ENCODE measurements around the gene TCHP. TPM values are rescaled to one million over a fixed set of nuclear protein-coding genes. Genes with fewer than 3 reads are reported as not detected.
A peak's percentile ranks its signal among the peaks of the same experiment; 100 is the strongest.

The TCHP gene
- total and polyA plus RNA-seq, 2 of the 13 experiments (the other 11 are each of a cell fraction or from before 2014, with no cell fraction given): 6.7 to 12.2 TPM

DNA sequence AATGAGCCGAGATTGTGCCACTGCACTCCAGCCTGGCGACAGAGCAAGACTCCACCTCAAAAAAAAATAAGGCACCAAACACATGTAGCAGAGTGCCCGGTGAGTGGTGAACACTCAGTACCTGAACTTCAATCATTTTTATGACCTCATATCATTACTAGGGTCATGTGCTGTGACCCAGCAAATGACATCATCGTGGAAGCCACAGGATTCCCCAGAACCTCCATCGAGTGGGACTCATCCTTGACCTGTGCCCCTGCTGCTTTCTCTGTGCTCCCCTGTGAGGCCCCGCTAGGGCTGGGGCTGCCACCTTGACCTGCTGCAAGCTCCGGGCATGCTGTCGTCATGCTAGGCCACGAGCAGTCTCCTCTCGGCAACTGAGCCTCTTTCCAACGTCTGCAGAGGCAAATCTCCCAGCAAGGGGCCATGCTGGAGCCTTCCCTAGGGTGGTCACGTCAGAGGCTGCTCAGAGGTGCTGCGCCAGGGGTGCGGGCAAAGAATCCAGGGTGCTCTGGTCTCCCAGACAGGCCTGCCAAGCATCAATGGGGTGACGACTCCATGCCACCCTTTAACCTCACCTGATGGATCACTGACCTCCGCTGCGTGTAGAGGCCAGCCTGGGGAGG, 38.3 kb upstream of the TCHP start (continued):
- no peak for TF ChIP-seq RFX3 (CRISPR knock-in tag; IDR thresholded peaks at IDR 0.05)
- TF ChIP-seq NAIF1 (CRISPR knock-in tag; IDR thresholded peaks at IDR 0.05; ENCODE audit: borderline replicate concordance): no peak
- peak; percentile 59; the same call in 1 of the 2 replicates for TF ChIP-seq THAP11 (CRISPR knock-in tag; IDR thresholded peaks at IDR 0.05)
- no peak for TF ChIP-seq DR1 (CRISPR knock-in tag; IDR thresholded peaks at IDR 0.05)
- no peak for TF ChIP-seq ZNF776 (CRISPR knock-in tag; IDR thresholded peaks at IDR 0.05)
- TF ChIP-seq, protein P1, sequence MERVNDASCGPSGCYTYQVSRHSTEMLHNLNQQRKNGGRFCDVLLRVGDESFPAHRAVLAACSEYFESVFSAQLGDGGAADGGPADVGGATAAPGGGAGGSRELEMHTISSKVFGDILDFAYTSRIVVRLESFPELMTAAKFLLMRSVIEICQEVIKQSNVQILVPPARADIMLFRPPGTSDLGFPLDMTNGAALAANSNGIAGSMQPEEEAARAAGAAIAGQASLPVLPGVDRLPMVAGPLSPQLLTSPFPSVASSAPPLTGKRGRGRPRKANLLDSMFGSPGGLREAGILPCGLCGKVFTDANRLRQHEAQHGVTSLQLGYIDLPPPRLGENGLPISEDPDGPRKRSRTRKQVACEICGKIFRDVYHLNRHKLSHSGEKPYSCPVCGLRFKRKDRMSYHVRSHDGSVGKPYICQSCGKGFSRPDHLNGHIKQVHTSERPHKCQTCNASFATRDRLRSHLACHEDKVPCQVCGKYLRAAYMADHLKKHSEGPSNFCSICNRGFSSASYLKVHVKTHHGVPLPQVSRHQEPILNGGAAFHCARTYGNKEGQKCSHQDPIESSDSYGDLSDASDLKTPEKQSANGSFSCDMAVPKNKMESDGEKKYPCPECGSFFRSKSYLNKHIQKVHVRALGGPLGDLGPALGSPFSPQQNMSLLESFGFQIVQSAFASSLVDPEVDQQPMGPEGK (CRISPR knock-in tag; IDR thresholded peaks at IDR 0.05): peak; percentile 50; the same call in 1 of the 2 replicates
- TF ChIP-seq, protein P2, sequence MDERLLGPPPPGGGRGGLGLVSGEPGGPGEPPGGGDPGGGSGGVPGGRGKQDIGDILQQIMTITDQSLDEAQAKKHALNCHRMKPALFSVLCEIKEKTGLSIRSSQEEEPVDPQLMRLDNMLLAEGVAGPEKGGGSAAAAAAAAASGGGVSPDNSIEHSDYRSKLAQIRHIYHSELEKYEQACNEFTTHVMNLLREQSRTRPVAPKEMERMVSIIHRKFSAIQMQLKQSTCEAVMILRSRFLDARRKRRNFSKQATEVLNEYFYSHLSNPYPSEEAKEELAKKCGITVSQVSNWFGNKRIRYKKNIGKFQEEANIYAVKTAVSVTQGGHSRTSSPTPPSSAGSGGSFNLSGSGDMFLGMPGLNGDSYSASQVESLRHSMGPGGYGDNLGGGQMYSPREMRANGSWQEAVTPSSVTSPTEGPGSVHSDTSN (CRISPR knock-in tag; IDR thresholded peaks at IDR 0.05): no peak
- peak; percentile 73 for TF ChIP-seq BCL6 (CRISPR knock-in tag; IDR thresholded peaks at IDR 0.05)
- TF ChIP-seq RCOR2 (CRISPR knock-in tag; IDR thresholded peaks at IDR 0.05): 0 out of 2 replicates have a peak, but pooled peaks have one; percentile 31
- TF ChIP-seq, protein P3, sequence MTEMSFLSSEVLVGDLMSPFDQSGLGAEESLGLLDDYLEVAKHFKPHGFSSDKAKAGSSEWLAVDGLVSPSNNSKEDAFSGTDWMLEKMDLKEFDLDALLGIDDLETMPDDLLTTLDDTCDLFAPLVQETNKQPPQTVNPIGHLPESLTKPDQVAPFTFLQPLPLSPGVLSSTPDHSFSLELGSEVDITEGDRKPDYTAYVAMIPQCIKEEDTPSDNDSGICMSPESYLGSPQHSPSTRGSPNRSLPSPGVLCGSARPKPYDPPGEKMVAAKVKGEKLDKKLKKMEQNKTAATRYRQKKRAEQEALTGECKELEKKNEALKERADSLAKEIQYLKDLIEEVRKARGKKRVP (CRISPR knock-in tag; IDR thresholded peaks at IDR 0.05): peak in 1 of 2 experiments; percentile 99; a peak in 2 of 4 replicates
- TF ChIP-seq ZBTB38 (CRISPR knock-in tag; IDR thresholded peaks at IDR 0.05): peak; percentile 48; the same call in 1 of the 2 replicates
- TF ChIP-seq, protein P4, sequence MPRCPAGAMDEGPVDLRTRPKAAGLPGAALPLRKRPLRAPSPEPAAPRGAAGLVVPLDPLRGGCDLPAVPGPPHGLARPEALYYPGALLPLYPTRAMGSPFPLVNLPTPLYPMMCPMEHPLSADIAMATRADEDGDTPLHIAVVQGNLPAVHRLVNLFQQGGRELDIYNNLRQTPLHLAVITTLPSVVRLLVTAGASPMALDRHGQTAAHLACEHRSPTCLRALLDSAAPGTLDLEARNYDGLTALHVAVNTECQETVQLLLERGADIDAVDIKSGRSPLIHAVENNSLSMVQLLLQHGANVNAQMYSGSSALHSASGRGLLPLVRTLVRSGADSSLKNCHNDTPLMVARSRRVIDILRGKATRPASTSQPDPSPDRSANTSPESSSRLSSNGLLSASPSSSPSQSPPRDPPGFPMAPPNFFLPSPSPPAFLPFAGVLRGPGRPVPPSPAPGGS (CRISPR knock-in tag; IDR thresholded peaks at IDR 0.05): 0 out of 2 replicates have a peak, but pooled peaks have one; percentile 59
- TF ChIP-seq ZNF451 (CRISPR knock-in tag; IDR thresholded peaks at IDR 0.05): no peak
- TF ChIP-seq HNF4G (IDR thresholded peaks at IDR 0.05; ENCODE audit: borderline replicate concordance, low read depth, low read length): no peak
- TF ChIP-seq HNF4G (CRISPR knock-in tag; IDR thresholded peaks at IDR 0.05; ENCODE audit: borderline replicate concordance, low read depth): 0 out of 2 replicates have a peak, but pooled peaks have one; percentile 35
- 0 out of 2 replicates have a peak, but pooled peaks have one; percentile 17 for TF ChIP-seq ZNF230 (CRISPR knock-in tag; IDR thresholded peaks at IDR 0.05)
- TF ChIP-seq MEIS2 (CRISPR knock-in tag; IDR thresholded peaks at IDR 0.05): 0 out of 2 replicates have a peak, but pooled peaks have one; percentile 28
- 0 out of 2 replicates have a peak, but pooled peaks have one; percentile 12 for TF ChIP-seq ZNF331 (CRISPR knock-in tag; IDR thresholded peaks at IDR 0.05)
- TF ChIP-seq TRIM24 (CRISPR knock-in tag; IDR thresholded peaks at IDR 0.05): no peak
- peak; percentile 73 for TF ChIP-seq KDM6A (CRISPR knock-in tag; IDR thresholded peaks at IDR 0.05; ENCODE audit: low read depth)
- no peak for TF ChIP-seq ZNF670 (CRISPR knock-in tag; IDR thresholded peaks at IDR 0.05; ENCODE audit: borderline replicate concordance)
- TF ChIP-seq MED1 (CRISPR knock-in tag; IDR thresholded peaks at IDR 0.05): peak; percentile 91
- TF ChIP-seq SALL1 (CRISPR knock-in tag; IDR thresholded peaks at IDR 0.05): peak; percentile 85
- TF ChIP-seq ZFP62 (CRISPR knock-in tag; IDR thresholded peaks at IDR 0.05): no peak
- no peak for TF ChIP-seq ZNF564 (CRISPR knock-in tag; IDR thresholded peaks at IDR 0.05)
- TF ChIP-seq SOX6 (IDR thresholded peaks at IDR 0.05): no peak
- TF ChIP-seq SOX6 (CRISPR knock-in tag; IDR thresholded peaks at IDR 0.05): peak; percentile 70
- TF ChIP-seq NKX3-1 (CRISPR knock-in tag; IDR thresholded peaks at IDR 0.05): no peak

Data from HepG2 (cell line).